Esophagus squamous epithelium (tissue), 4 donors: ENCODE measurements around the gene CHAMP1.

Source experiments
- CTCF ChIP-seq, 6 experiments: fragments of 450-650 bp in 4 of 6; fragments of 200-600 bp in 2 of 6; sonication (generic) in 2 of 6; IDR thresholded peaks; one replicate each; pipeline ENCODE4 v1.5.1; 2016 to 2019; ENCODE audit warnings: antibody characterized with exemption in 6 of 6, mild to moderate bottlenecking in 4 of 6, moderate library complexity in 4 of 6
- POLR2A ChIP-seq, 4 donors: fragments of 450-650 bp; IDR thresholded peaks; one replicate each; pipeline ENCODE4 v1.6.1; 2017; ENCODE audit warnings: antibody characterized with exemption in 4 of 4, mild to moderate bottlenecking in 4 of 4, moderate library complexity in 3 of 4

DNA sequence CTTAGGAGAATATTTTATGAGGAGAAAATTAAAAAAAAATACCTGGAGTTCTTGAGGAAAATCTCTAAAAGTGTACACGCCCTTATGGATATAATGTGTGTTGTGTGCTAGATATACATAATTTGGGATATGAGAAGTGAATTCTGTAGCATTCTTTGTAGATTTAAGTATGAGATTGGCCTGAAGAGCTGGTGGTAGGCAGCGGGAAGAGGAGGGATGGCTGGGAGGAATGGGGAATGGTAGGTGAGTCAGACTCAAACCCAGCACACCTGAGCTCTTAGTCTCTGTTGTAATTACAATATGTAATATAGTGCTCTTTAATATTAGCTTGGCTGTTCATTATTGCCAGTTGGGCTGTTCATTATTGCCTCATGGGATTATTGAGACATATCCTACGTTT, 7.0 kb downstream of the CHAMP1 start:
- TF ChIP-seq POLR2A (IDR thresholded peaks at IDR 0.05), result no peak
- TF ChIP-seq CTCF (IDR thresholded peaks at IDR 0.05), result no peak
